ENCODE measurements around the gene TUBGCP6.

TUBGCP6 gene

GRCh38 chr22:50280708-50281383 is 36.0 kb upstream of the TUBGCP6 start:
- peaks cover 9% of the 10 kb centered on the region for H3K4me1 ChIP-seq (ENCODE audit: control insufficient read depth, low read length)
- no peaks in the 10 kb centered on the region for H4K20me1 ChIP-seq (ENCODE audit: control insufficient read depth, insufficient read depth, low read depth, low read length)
- H3F3A ChIP-seq (ENCODE audit: control insufficient read depth, insufficient read depth) = peaks cover 7% of the 10 kb centered on the region; the same call in 1 of the 2 replicates
- H3K4me3 ChIP-seq (ENCODE audit: low read length) = no peak overlapping the region
- H3K36me3 ChIP-seq (ENCODE audit: control insufficient read depth, low read length) = peaks cover 77% of the 10 kb centered on the region
- H3K9me2 ChIP-seq (replicated peaks; ENCODE audit: control insufficient read depth, low read length) = no peaks in the 10 kb centered on the region
- TF ChIP-seq EZH2phosphoT487 (IDR thresholded peaks at IDR 0.05; ENCODE audit: borderline replicate concordance, low read length) = no peak
- TF ChIP-seq, protein P1, sequence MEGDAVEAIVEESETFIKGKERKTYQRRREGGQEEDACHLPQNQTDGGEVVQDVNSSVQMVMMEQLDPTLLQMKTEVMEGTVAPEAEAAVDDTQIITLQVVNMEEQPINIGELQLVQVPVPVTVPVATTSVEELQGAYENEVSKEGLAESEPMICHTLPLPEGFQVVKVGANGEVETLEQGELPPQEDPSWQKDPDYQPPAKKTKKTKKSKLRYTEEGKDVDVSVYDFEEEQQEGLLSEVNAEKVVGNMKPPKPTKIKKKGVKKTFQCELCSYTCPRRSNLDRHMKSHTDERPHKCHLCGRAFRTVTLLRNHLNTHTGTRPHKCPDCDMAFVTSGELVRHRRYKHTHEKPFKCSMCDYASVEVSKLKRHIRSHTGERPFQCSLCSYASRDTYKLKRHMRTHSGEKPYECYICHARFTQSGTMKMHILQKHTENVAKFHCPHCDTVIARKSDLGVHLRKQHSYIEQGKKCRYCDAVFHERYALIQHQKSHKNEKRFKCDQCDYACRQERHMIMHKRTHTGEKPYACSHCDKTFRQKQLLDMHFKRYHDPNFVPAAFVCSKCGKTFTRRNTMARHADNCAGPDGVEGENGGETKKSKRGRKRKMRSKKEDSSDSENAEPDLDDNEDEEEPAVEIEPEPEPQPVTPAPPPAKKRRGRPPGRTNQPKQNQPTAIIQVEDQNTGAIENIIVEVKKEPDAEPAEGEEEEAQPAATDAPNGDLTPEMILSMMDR (IDR thresholded peaks at IDR 0.05; ENCODE audit: low read depth, low read length, poor library complexity, severe bottlenecking) = no peak
- no peak overlapping the region for H3K4me2 ChIP-seq (ENCODE audit: low read length)
- no peaks in the 10 kb centered on the region for H3K79me2 ChIP-seq (ENCODE audit: control insufficient read depth, low read length)
- H3K9me3 ChIP-seq (ENCODE audit: control insufficient read depth, insufficient read depth, low read length) = peaks cover 6% of the 10 kb centered on the region; the same call in 1 of the 2 replicates
- no peaks in the 10 kb centered on the region for H3K27me3 ChIP-seq (ENCODE audit: control insufficient read depth, low read length)
- no peak overlapping the region for H3K27ac ChIP-seq (ENCODE audit: low read depth, low read length)

GRCh38 chr22:50280022-50280707 is 35.3 kb upstream of the TUBGCP6 start:
- no peak for TF ChIP-seq EZH2phosphoT487 (IDR thresholded peaks at IDR 0.05; ENCODE audit: borderline replicate concordance, low read length)
- TF ChIP-seq, protein P1 (IDR thresholded peaks at IDR 0.05; ENCODE audit: low read depth, low read length, poor library complexity, severe bottlenecking) = no peak
- peaks cover 7% of the 10 kb centered on the region; the same call in 1 of the 2 replicates for H3F3A ChIP-seq (ENCODE audit: control insufficient read depth, insufficient read depth)
- H3K79me2 ChIP-seq (ENCODE audit: control insufficient read depth, low read length) = no peaks in the 10 kb centered on the region
- peaks cover 10% of the 10 kb centered on the region for H3K4me1 ChIP-seq (ENCODE audit: control insufficient read depth, low read length)
- H3K36me3 ChIP-seq (ENCODE audit: control insufficient read depth, low read length) = peaks cover 82% of the 10 kb centered on the region
- no peak overlapping the region for H3K4me3 ChIP-seq (ENCODE audit: low read length)
- peaks cover 8% of the 10 kb centered on the region; the same call in 1 of the 2 replicates for H3K9me3 ChIP-seq (ENCODE audit: control insufficient read depth, insufficient read depth, low read length)
- H4K20me1 ChIP-seq (ENCODE audit: control insufficient read depth, insufficient read depth, low read depth, low read length) = no peaks in the 10 kb centered on the region
- H3K4me2 ChIP-seq (ENCODE audit: low read length) = no peak overlapping the region
- H3K27ac ChIP-seq (ENCODE audit: low read depth, low read length) = no peak overlapping the region
- no peaks in the 10 kb centered on the region for H3K27me3 ChIP-seq (ENCODE audit: control insufficient read depth, low read length)
- H3K9me2 ChIP-seq (replicated peaks; ENCODE audit: control insufficient read depth, low read length) = no peaks in the 10 kb centered on the region

GRCh38 chr22:50278956-50279619 is 34.3 kb upstream of the TUBGCP6 start:
- H3K9me2 ChIP-seq (replicated peaks; ENCODE audit: control insufficient read depth, low read length) = no peaks in the 10 kb centered on the region
- no peak overlapping the region for H3K4me2 ChIP-seq (ENCODE audit: low read length)
- peaks cover 7% of the 10 kb centered on the region; the same call in 1 of the 2 replicates for H3F3A ChIP-seq (ENCODE audit: control insufficient read depth, insufficient read depth)
- H3K79me2 ChIP-seq (ENCODE audit: control insufficient read depth, low read length) = no peaks in the 10 kb centered on the region
- H3K4me3 ChIP-seq (ENCODE audit: low read length) = no peak overlapping the region
- H3K4me1 ChIP-seq (ENCODE audit: control insufficient read depth, low read length) = peaks cover 10% of the 10 kb centered on the region
- H4K20me1 ChIP-seq (ENCODE audit: control insufficient read depth, insufficient read depth, low read depth, low read length) = no peaks in the 10 kb centered on the region
- no peak overlapping the region for H3K27ac ChIP-seq (ENCODE audit: low read depth, low read length)
- H3K9me3 ChIP-seq (ENCODE audit: control insufficient read depth, insufficient read depth, low read length) = peaks cover 8% of the 10 kb centered on the region; the same call in 1 of the 2 replicates
- no peak for TF ChIP-seq EZH2phosphoT487 (IDR thresholded peaks at IDR 0.05; ENCODE audit: borderline replicate concordance, low read length)
- TF ChIP-seq, protein P1 (IDR thresholded peaks at IDR 0.05; ENCODE audit: low read depth, low read length, poor library complexity, severe bottlenecking) = no peak
- no peaks in the 10 kb centered on the region for H3K27me3 ChIP-seq (ENCODE audit: control insufficient read depth, low read length)
- H3K36me3 ChIP-seq (ENCODE audit: control insufficient read depth, low read length) = peaks cover 83% of the 10 kb centered on the region
